ENCODE measurements around the gene MGAT5. TPM values are rescaled to one million over a fixed set of nuclear protein-coding genes. Genes with fewer than 3 reads are reported as not detected.

Gene MGAT5
- total and polyA plus RNA-seq, 2 donors from 2014 or later: 14.3 to 40.9 TPM

- H3K9ac ChIP-seq (ENCODE audit: low read length in 3 of 3): no peak overlapping the region
- no peaks in the 10 kb centered on the region for H3K4me1 ChIP-seq (ENCODE audit: control insufficient read depth in 2 of 3, insufficient read depth in 2 of 3, low read depth in 1 of 3, low read length in 3 of 3)
- DNase-seq (no peak), FAIRE-seq (no peak)
- TF ChIP-seq CTCF (IDR thresholded peaks at IDR 0.05; ENCODE audit: borderline replicate concordance, extremely low read depth, insufficient read depth): no peak
- H3K27me3 ChIP-seq (ENCODE audit: control insufficient read depth, insufficient read depth, low read length): no peaks in the 10 kb centered on the region
- H3K4me3 ChIP-seq (ENCODE audit: low read length in 3 of 3): no peak overlapping the region
- intact Hi-C loops (cut with DNase I): no loop called here
- no peaks in the 10 kb centered on the region for H3K9me3 ChIP-seq (ENCODE audit: control insufficient read depth in 2 of 3, insufficient read depth in 1 of 3, low read length in 3 of 3)
- no peak overlapping the region for H3K27ac ChIP-seq (ENCODE audit: low read depth in 2 of 2, low read length in 2 of 2)
- peaks cover 0 to 3% (median 0%) of the 10 kb centered on the region in 3 donors for H3K36me3 ChIP-seq (ENCODE audit: control insufficient read depth in 2 of 3, insufficient read depth in 3 of 3, low read length in 3 of 3)
These were observed 94.4 kb downstream of the MGAT5 start for GRCh38 chr2:134348239-134348638.

GRCh38 chr2:134348760-134349159 is 94.9 kb downstream of the MGAT5 start:
- DNase-seq (no peak), FAIRE-seq (no peak)
- H3K9ac ChIP-seq (ENCODE audit: low read length in 3 of 3): no peak overlapping the region
- H3K4me1 ChIP-seq (ENCODE audit: control insufficient read depth in 2 of 3, insufficient read depth in 2 of 3, low read depth in 1 of 3, low read length in 3 of 3): no peaks in the 10 kb centered on the region
- H3K36me3 ChIP-seq (ENCODE audit: control insufficient read depth in 2 of 3, insufficient read depth in 3 of 3, low read length in 3 of 3): peaks cover 0 to 3% (median 0%) of the 10 kb centered on the region in 3 donors
- no peak overlapping the region for H3K4me3 ChIP-seq (ENCODE audit: low read length in 3 of 3)
- TF ChIP-seq CTCF (IDR thresholded peaks at IDR 0.05; ENCODE audit: borderline replicate concordance, extremely low read depth, insufficient read depth): no peak
- H3K9me3 ChIP-seq (ENCODE audit: control insufficient read depth in 2 of 3, insufficient read depth in 1 of 3, low read length in 3 of 3): no peaks in the 10 kb centered on the region
- no peak overlapping the region for H3K27ac ChIP-seq (ENCODE audit: low read depth in 2 of 2, low read length in 2 of 2)
- intact Hi-C loops (cut with DNase I): no loop called here
- H3K27me3 ChIP-seq (ENCODE audit: control insufficient read depth, insufficient read depth, low read length): no peaks in the 10 kb centered on the region

GRCh38 chr2:134351016-134351415 is 97.1 kb downstream of the MGAT5 start:
- H3K27me3 ChIP-seq (ENCODE audit: control insufficient read depth, insufficient read depth, low read length): no peaks in the 10 kb centered on the region
- TF ChIP-seq CTCF (IDR thresholded peaks at IDR 0.05; ENCODE audit: borderline replicate concordance, extremely low read depth, insufficient read depth): no peak
- intact Hi-C loops (cut with DNase I): no loop called here
- peaks cover 0 to 3% (median 0%) of the 10 kb centered on the region in 3 donors for H3K36me3 ChIP-seq (ENCODE audit: control insufficient read depth in 2 of 3, insufficient read depth in 3 of 3, low read length in 3 of 3)
- DNase-seq (no peak), FAIRE-seq (no peak)
- no peaks in the 10 kb centered on the region for H3K4me1 ChIP-seq (ENCODE audit: control insufficient read depth in 2 of 3, insufficient read depth in 2 of 3, low read depth in 1 of 3, low read length in 3 of 3)
- H3K9me3 ChIP-seq (ENCODE audit: control insufficient read depth in 2 of 3, insufficient read depth in 1 of 3, low read length in 3 of 3): no peaks in the 10 kb centered on the region
- no peak overlapping the region for H3K4me3 ChIP-seq (ENCODE audit: low read length in 3 of 3)
- H3K9ac ChIP-seq (ENCODE audit: low read length in 3 of 3): no peak overlapping the region
- no peak overlapping the region for H3K27ac ChIP-seq (ENCODE audit: low read depth in 2 of 2, low read length in 2 of 2)

GRCh38 chr2:134351899-134352298 is 98.0 kb downstream of the MGAT5 start:
- intact Hi-C loops (cut with DNase I): no loop called here
- H3K27me3 ChIP-seq (ENCODE audit: control insufficient read depth, insufficient read depth, low read length): no peaks in the 10 kb centered on the region
- no peak overlapping the region for H3K27ac ChIP-seq (ENCODE audit: low read depth in 2 of 2, low read length in 2 of 2)
- FAIRE-seq (no peak), DNase-seq (no peak)
- TF ChIP-seq CTCF (IDR thresholded peaks at IDR 0.05; ENCODE audit: borderline replicate concordance, extremely low read depth, insufficient read depth): no peak
- H3K9me3 ChIP-seq (ENCODE audit: control insufficient read depth in 2 of 3, insufficient read depth in 1 of 3, low read length in 3 of 3): no peaks in the 10 kb centered on the region
- H3K4me1 ChIP-seq (ENCODE audit: control insufficient read depth in 2 of 3, insufficient read depth in 2 of 3, low read depth in 1 of 3, low read length in 3 of 3): no peaks in the 10 kb centered on the region
- no peak overlapping the region for H3K9ac ChIP-seq (ENCODE audit: low read length in 3 of 3)
- no peak overlapping the region for H3K4me3 ChIP-seq (ENCODE audit: low read length in 3 of 3)
- H3K36me3 ChIP-seq (ENCODE audit: control insufficient read depth in 2 of 3, insufficient read depth in 3 of 3, low read length in 3 of 3): peaks cover 0 to 3% (median 0%) of the 10 kb centered on the region in 3 donors
